Measurements from ENCODE around the gene MKNK2. TPM values are rescaled to one million over a fixed set of nuclear protein-coding genes. Genes with fewer than 3 reads are reported as not detected.

Gene MKNK2
- total and polyA plus RNA-seq, 5 donors, result 75.9 to 151 (median 110) TPM

DNA sequence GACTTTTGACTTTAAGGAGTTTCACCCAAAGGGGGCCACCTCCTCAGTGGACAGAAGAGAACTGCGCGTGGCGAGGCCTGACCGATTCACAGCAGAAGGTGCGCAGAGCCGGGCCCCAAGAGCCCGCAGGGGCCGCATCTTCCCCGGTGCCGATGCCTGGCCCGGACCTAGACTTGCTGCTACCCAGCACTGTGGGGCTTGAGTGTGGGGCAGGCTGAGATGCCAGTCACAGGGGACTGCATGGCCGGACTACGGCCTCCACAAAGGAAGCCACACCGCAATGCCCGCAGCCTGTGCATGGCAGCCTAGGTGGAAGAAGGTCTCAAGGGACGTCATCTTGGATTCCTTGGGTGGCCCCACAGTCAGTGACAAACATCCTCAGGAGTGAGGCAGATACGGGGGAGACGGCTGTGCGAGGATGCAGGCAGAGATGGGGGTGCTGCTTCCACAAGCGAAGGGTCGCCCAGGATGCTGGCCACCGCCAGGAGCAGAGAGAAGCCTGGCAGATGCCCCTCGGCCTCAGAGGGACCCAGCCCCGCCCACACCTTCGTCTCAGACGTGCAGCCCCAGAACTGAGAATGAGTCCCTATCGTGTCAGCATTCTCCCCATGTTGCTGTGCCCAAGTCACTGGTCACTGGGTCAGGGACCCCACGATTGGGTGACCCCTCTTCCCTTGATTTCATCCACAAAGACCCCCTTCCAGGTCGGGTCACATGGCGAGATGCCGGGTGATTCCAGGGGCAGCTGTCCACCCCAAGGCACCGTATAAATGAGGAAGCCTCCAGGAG is 28.2 kb upstream of the MKNK2 start:
- Histone ChIP-seq H3K9me3 (ENCODE audit: control insufficient read depth, low read length) (no peaks in the 10 kb centered on the region), H3K4me3 (ENCODE audit: low read length) (no peak overlapping the region), H3K27ac (ENCODE audit: low read length) (no peak overlapping the region), H3K4me1 (ENCODE audit: control insufficient read depth, insufficient read depth, low read length) (no peaks in the 10 kb centered on the region), H3K27me3 (ENCODE audit: control insufficient read depth, insufficient read depth) (no peaks in the 10 kb centered on the region)
- ATAC-seq (no peak), DNase-seq (no peak)
- intact Hi-C loops (cut with DNase I), result loop anchor here in 1 of 4 donors (10.0 kb wide), 1 partner anchor 214 kb away; the partner anchor contains the start of gene KLF16
- WGBS, result 91% methylated on average over 32 of the region's 32 CpGs

DNA sequence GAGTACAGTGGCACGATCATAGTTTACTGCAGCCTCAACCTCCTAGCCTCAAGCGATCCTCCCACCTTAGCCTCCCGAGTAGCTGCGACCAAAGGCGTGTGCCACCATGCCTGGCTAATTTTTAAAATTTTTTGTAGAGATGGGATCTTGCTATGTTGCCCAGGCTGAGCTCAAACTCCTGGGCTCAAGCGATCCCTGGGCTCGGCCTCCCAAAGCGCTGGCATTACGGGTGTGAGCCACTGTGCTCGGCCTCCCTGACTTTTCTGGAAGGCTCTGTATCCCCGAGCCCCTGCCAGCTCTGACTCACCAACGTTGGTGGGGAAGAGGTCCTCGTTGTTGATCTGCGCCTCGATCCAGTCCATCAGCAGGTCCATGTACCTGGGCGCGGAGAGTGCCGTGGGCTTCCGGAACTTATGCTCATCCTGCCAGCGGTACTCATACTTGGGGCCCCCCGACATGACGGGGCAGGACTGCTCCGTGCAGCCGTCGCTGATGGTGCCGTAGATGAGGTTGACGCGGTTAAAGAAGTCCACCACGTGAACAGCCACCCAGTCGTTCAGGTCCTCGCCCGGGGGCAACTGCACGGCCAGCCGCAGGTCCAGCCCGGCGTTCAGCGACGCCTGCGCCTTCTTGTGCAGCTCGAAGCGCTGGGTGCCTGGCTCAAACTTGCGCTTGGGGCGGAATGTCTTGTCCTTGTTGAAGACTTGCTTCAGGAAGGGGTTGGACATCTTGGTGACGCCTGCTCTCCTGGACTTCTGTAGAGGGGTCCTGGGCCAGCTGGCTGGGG is 27.0 kb upstream of the MKNK2 start:
- Histone ChIP-seq H3K27ac (ENCODE audit: low read length) (no peak overlapping the region), H3K4me1 (ENCODE audit: control insufficient read depth, insufficient read depth, low read length) (no peaks in the 10 kb centered on the region), H3K27me3 (ENCODE audit: control insufficient read depth, insufficient read depth) (no peaks in the 10 kb centered on the region), H3K9me3 (ENCODE audit: control insufficient read depth, low read length) (no peaks in the 10 kb centered on the region), H3K4me3 (ENCODE audit: low read length) (no peak overlapping the region)
- DNase-seq (no peak), ATAC-seq (no peak)
- 96% methylated on average over 44 of the region's 44 CpGs for WGBS
- intact Hi-C loops (cut with DNase I), result loop anchor here in 1 of 4 donors (10.0 kb wide), 1 partner anchor 213 kb away; the partner anchor contains the start of gene KLF16

DNA sequence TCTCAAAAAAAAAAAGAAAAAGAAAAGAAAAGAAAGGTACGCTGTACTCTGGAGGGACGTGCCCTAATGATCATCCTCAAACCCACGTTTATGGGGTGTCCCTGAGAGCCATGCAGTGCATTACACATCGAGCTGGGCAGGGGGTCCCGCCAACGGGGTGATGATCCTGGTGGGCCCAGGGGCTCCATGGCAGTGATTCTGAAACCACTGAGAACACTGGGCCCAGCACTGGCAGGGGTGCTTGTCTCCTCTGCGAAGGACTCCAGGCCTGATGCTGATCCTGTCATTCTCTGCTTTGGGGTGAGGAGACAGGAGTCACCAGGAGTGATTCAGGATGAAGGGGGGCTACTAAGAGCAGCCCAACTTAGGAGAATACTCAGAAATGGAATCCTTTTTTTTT is 26.4 kb upstream of the MKNK2 start:
- H3K4me3 ChIP-seq (ENCODE audit: low read length), result no peak overlapping the region
- H3K27me3 ChIP-seq (ENCODE audit: control insufficient read depth, insufficient read depth), result no peaks in the 10 kb centered on the region
- DNase-seq, result no peak
- no peaks in the 10 kb centered on the region for H3K9me3 ChIP-seq (ENCODE audit: control insufficient read depth, low read length)
- H3K4me1 ChIP-seq (ENCODE audit: control insufficient read depth, insufficient read depth, low read length), result no peaks in the 10 kb centered on the region
- intact Hi-C loops (cut with DNase I), result loop anchor here in 1 of 4 donors (10.0 kb wide), 1 partner anchor 213 kb away; the partner anchor contains the start of gene KLF16
- 92% methylated on average over 7 of the region's 7 CpGs for WGBS
- ATAC-seq, result no peak
- H3K27ac ChIP-seq (ENCODE audit: low read length), result no peak overlapping the region

DNA sequence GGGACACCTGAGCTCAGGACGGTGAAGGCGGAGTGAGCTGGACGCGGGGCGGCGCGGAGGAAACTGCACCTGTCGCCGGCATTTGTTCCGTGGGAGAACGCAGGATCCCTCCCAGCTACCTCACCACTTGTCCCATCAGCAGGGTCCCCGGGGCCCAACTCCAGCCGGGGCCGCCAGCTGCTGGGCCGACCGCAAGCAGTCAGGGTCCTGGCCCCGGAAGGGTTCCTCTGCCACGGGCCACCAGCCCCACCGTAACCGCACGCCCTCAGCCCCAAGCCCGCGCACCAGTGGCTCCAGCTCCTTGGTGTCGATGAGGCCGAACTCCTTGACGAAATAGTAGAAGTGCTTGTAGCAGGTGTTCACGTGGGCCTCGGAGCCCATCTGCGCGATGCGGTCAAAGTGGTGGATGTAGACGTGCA is 25.5 kb upstream of the MKNK2 start:
- DNase-seq (no peak), ATAC-seq (no peak)
- intact Hi-C loops (cut with DNase I), result loop anchor here in 1 of 4 donors (10.0 kb wide), 1 partner anchor 212 kb away; the partner anchor contains the start of gene KLF16
- Histone ChIP-seq H3K4me1 (ENCODE audit: control insufficient read depth, insufficient read depth, low read length) (no peaks in the 10 kb centered on the region), H3K9me3 (ENCODE audit: control insufficient read depth, low read length) (no peaks in the 10 kb centered on the region), H3K4me3 (ENCODE audit: low read length) (no peak overlapping the region), H3K27ac (ENCODE audit: low read length) (no peak overlapping the region), H3K27me3 (ENCODE audit: control insufficient read depth, insufficient read depth) (no peaks in the 10 kb centered on the region)
- WGBS, result 97% methylated on average over 32 of the region's 32 CpGs

DNA sequence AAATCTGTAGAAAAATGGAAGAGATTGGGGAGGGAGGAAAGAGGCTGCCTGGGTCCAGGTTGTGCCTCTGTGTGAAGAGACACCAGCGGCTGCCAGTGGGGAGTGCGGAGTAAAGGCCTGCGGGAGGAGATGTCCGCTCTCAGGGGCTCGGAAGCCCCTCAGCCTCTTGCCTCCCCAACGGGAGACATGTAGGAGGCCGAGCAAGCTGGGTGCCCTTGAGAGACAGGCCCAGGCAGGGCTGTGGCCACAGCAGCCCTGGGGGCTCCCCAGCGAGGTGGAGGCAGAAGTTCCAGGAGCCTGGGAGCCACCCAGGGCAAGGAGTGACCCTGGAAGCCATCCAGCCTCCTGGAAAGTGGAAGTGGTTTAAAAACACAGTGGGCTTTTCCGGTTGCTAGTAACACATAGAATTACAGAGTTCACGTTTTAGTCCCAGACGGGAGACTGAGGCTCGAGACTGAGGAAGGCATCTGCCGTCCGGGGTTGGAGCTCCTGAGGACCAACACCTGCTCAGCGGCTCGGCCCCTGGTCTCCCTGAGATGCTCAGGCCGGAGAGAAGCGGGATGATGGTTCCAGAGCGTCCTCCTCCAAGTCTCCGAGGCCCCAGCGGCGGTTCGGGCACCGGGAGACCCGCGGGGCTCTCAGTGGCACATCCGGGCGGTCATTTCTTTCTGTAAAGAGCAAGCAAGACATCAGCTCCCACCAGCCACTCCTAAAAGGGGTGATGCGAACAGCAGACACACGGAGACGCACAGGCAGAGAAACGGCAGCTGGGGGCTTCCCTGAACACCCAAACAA is 21.9 kb upstream of the MKNK2 start:
- WGBS, result 87% methylated on average over 32 of the region's 32 CpGs
- Histone ChIP-seq H3K4me3 (ENCODE audit: low read length) (no peak overlapping the region), H3K27me3 (ENCODE audit: control insufficient read depth, insufficient read depth) (no peaks in the 10 kb centered on the region), H3K4me1 (ENCODE audit: control insufficient read depth, insufficient read depth, low read length) (no peaks in the 10 kb centered on the region), H3K9me3 (ENCODE audit: control insufficient read depth, low read length) (no peaks in the 10 kb centered on the region), H3K27ac (ENCODE audit: low read length) (no peak overlapping the region)
- ATAC-seq (no peak), DNase-seq (no peak)
- intact Hi-C loops (cut with DNase I), result loop anchor here in 3 of 4 donors (5.0 to 10.0 kb wide), 3 partner anchors 56 to 208 kb away; partner anchors contain the start of genes BTBD2 (in 1 of the 3) and KLF16 (in 1 of the 3)

DNA sequence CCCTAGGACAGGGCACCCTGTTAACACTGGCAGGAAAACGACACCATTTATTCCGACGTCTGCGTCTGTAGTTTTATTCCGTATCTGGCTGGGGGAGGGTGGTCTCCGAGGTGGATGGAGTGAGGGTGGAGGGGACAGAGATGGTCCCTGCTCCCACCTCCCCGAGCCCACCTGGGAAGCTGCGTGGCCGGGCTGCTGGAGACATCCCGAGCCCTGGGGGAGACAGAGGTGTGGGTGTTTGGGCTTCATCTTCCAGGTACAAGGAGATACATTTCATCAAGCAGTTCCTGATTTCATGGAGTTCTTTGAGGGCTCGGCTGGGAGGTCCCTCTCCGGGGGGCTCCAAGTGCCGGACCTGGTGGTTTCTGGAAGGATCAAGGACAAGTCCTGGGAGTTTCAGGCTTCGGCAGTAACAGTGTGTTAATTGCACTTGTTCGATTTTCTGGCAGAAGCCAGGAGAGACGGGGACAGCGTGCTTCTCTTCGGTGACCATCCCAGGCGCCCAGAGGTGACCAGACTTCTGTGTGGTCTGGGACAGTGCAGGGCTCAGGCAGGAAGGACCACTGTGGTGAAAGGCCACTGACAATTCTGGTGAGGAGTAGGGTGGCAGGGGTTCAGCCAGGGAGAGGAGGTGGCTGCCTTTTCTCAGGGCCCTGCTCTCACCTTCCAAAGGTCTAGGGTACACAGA is 20.1 kb upstream of the MKNK2 start:
- no peak overlapping the region for H3K27ac ChIP-seq (ENCODE audit: low read length)
- H3K27me3 ChIP-seq (ENCODE audit: control insufficient read depth, insufficient read depth), result no peaks in the 10 kb centered on the region
- no peak overlapping the region for H3K4me3 ChIP-seq (ENCODE audit: low read length)
- ATAC-seq (no peak), DNase-seq (no peak)
- intact Hi-C loops (cut with DNase I), result loop anchor here in 3 of 4 donors (5.0 to 10.0 kb wide), 3 partner anchors 54 to 206 kb away; partner anchors contain the start of genes BTBD2 (in 1 of the 3) and KLF16 (in 1 of the 3)
- 85% methylated on average over 19 of the region's 19 CpGs for WGBS
- no peaks in the 10 kb centered on the region for H3K4me1 ChIP-seq (ENCODE audit: control insufficient read depth, insufficient read depth, low read length)
- no peaks in the 10 kb centered on the region for H3K9me3 ChIP-seq (ENCODE audit: control insufficient read depth, low read length)

DNA sequence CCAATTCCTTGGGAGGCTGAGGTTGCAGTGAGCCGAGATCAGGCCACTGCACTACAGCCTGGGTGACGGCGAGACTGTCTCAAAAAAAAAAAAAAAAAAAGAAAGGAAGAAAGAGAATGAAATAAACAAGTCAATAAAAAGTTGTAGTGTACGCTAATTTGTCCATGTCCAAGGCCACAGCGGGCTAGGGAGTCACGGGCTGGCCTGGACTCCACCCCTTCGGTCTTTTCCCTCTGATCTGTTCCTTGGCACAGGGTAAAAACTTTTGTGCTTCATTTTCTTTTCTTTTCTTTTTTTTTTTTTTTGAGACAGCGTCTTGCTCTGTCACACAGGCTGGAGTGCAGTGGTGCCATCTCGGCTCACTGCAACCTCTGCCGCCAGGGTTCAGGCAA is 19.4 kb upstream of the MKNK2 start:
- intact Hi-C loops (cut with DNase I), result loop anchor here in 3 of 4 donors (5.0 to 10.0 kb wide), 3 partner anchors 53 to 206 kb away; partner anchors contain the start of genes BTBD2 (in 1 of the 3) and KLF16 (in 1 of the 3)
- Histone ChIP-seq H3K27me3 (ENCODE audit: control insufficient read depth, insufficient read depth) (no peaks in the 10 kb centered on the region), H3K27ac (ENCODE audit: low read length) (no peak overlapping the region), H3K4me1 (ENCODE audit: control insufficient read depth, insufficient read depth, low read length) (no peaks in the 10 kb centered on the region), H3K4me3 (ENCODE audit: low read length) (no peak overlapping the region), H3K9me3 (ENCODE audit: control insufficient read depth, low read length) (no peaks in the 10 kb centered on the region)
- no peak for DNase-seq
- ATAC-seq, result no peak
- WGBS, result 86% methylated on average over 10 of the region's 10 CpGs

DNA sequence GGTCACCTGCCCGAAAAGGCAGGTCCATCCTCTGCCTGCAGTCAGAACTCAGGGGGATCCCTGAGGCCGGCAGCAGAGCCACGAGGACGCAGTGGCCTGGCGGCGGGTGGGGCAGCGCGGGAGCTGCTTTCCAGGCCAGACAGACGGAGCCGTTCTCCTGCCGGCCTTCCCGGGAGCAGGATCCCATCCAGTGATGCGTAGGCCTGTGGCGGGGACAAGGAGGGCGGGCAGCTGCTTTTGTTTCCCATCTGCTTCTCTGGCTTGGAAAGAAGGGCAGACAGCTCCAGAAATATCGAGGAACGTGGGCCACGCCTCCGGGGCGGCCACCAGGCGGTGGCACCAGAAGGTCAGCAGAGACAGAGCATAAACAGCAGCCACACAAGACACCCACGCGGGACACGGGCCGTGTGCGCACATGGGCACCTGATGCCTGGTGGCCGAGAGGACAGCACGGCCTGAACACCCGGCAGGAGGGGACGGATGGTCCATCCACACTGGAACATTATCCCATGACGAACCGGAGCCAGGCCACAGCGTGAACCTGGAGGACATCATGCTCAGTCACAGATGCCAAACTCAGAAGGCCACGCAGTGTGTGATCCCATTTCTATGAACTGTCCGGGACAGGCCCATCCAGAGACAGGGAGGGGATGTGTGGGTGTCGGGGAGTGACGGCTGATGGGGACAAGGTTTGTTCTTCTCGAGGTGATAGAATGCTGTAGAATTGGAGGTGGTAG is 13.9 kb upstream of the MKNK2 start:
- Histone ChIP-seq H3K4me3 (ENCODE audit: low read length) (no peak overlapping the region), H3K27me3 (ENCODE audit: control insufficient read depth, insufficient read depth) (no peaks in the 10 kb centered on the region), H3K27ac (ENCODE audit: low read length) (peak overlapping the region; percentile 75), H3K4me1 (ENCODE audit: control insufficient read depth, insufficient read depth, low read length) (peaks cover 6% of the 10 kb centered on the region), H3K9me3 (ENCODE audit: control insufficient read depth, low read length) (no peaks in the 10 kb centered on the region)
- intact Hi-C loops (cut with DNase I), result loop anchor here in 1 of 4 donors (5.0 kb wide), 1 partner anchor 43 kb away; no protein-coding TSS in a partner anchor
- peak; percentile 62 to 87 (median 83) for DNase-seq
- 47% methylated on average over 38 of the region's 38 CpGs for WGBS
- peak; percentile 34 to 37 for ATAC-seq

DNA sequence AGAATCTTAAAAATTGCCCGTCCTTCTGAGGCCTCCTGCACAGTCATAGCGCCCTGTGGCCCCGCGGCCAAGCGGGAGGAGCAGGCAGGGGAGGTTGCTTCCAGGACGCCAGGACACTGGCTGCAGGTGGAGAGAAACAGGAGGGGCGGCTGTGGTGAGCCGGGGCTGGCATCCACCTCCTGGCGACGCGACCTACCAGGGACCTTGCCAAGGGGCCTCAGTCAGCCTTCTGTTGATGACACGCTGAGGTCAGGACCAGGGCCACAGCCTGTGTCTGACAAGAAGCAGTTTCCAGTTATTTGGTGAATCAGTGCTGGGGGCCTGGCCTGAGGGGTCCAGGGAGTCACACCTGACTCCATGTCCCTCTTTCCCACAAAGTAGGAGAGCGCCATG is 13.3 kb upstream of the MKNK2 start:
- WGBS, result 71% methylated on average over 13 of the region's 13 CpGs
- intact Hi-C loops (cut with DNase I), result no loop called here
- H3K9me3 ChIP-seq (ENCODE audit: control insufficient read depth, low read length), result no peaks in the 10 kb centered on the region
- H3K27me3 ChIP-seq (ENCODE audit: control insufficient read depth, insufficient read depth), result no peaks in the 10 kb centered on the region
- ATAC-seq, result no peak
- H3K27ac ChIP-seq (ENCODE audit: low read length), result peak overlapping the region; percentile 75
- H3K4me3 ChIP-seq (ENCODE audit: low read length), result no peak overlapping the region
- DNase-seq, result peak in 1 of 3 donors; percentile 69
- peaks cover 8% of the 10 kb centered on the region for H3K4me1 ChIP-seq (ENCODE audit: control insufficient read depth, insufficient read depth, low read length)

Data from right cardiac atrium (tissue), 5 donors.